ENCODE data around the gene PPWD1.
"Not testable (repeated sequence)": the region's sequence is repeated elsewhere in the genome, so short reads cannot be mapped to it uniquely, and the experiment has no call there.

Gene PPWD1

DNA sequence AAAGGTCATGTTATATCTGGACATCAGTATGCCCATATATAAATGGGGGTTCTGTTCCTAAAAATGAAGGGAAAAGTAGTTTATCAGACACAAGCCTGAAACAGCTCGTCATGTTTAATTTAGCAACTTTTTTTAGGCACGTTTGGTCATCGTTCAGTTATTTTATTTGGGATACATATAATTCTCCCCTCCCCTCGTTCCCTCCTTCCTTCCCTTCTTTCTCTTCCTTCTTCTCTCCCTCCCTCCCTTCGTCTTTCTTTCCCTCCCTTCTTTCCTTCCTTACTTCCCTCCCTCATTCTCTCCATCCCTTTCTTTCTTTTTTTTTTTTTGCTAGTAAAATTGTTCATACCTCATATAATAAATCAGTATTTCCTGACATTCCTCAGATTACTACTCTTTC is 3.4 kb downstream of the PPWD1 start:
- no peak for DNase-seq (ENCODE audit: low read depth in 1 of 2, low spot score in 1 of 2)
- in situ Hi-C loops (cut with HindIII; ENCODE audit: low pct_unique_long_range_greater_than_20kb, low sequenced_read_pairs), result no loop called here
- no peak for TF ChIP-seq JUND (IDR thresholded peaks at IDR 0.05; ENCODE audit: low read depth)

DNA sequence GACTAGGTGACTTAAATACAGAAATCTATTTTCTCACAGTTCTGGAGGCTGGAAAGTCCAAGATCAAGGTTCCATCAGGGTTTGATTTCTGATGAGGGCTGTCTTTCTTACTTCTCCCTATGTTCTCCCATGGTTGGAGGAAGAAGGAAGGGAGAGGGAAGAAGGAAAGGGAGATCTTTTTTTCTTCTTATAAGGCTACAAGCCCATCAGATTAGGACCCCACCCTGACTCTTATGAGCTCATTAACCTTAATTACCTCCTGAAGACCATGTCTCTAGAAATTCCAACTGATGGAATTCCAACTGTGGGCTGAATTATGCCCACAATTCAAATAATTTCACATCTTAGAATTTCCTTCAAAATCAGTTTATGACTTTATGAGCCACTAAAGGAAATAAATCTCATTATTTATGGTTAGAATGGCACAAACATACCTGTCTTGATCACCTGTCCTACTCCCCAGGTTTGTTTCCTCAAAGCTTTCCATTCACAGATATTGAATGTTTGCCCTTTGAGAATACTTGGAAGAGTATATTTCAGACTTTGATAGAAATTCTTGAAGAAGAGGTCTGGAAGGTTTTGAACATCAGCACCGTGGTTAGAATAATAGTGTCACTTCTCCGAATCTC is 7.6 kb downstream of the PPWD1 start:
- no peak for DNase-seq (ENCODE audit: low read depth in 1 of 2, low spot score in 1 of 2)
- no peak for TF ChIP-seq JUND (IDR thresholded peaks at IDR 0.05; ENCODE audit: low read depth)
- in situ Hi-C loops (cut with HindIII; ENCODE audit: low pct_unique_long_range_greater_than_20kb, low sequenced_read_pairs), result no loop called here

DNA sequence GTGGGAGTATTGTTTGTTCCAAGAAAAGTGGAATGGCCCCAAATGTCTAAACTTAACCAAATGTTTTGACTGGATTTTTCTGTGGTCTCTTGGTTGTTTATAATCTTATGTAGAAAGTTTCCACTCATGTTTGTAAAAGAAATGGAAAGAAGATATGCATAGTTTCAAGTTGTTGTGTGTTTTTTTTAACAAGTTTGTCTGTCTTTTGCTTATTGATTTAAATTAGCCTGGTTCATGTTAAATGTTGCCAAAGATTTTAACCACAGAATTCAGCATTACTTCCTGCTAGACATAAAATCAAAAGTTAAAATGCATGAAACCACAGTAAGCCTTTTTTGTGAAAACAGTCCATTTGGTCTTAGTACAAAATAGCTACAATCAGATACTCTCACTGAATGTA is 14.0 kb downstream of the PPWD1 start:
- in situ Hi-C loops (cut with HindIII; ENCODE audit: low pct_unique_long_range_greater_than_20kb, low sequenced_read_pairs), result no loop called here
- DNase-seq (ENCODE audit: low read depth in 1 of 2, low spot score in 1 of 2), result no peak
- no peak for TF ChIP-seq JUND (IDR thresholded peaks at IDR 0.05; ENCODE audit: low read depth)

DNA sequence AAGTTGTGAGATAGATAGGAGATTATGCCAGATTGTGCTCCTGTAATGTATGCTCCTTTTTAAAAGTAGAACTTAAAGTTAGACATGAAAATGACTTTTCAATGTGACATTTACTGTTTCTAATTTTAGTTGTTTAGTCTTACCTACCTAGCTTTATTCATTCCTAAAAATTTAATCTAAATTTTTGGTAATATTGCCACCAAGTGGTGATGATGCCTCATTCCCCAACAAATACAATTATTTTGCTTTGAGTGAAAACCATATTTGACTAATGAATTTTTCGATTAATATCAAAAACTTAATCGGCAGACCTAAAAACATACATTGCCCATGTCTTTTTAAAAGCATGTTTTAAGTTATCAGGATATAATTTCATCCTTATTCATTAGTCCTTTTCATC is 25.6 kb downstream of the PPWD1 start:
- no peak for TF ChIP-seq JUND (IDR thresholded peaks at IDR 0.05; ENCODE audit: low read depth)
- no peak for DNase-seq (ENCODE audit: low read depth in 1 of 2, low spot score in 1 of 2)
- in situ Hi-C loops (cut with HindIII; ENCODE audit: low pct_unique_long_range_greater_than_20kb, low sequenced_read_pairs), result no loop called here

DNA sequence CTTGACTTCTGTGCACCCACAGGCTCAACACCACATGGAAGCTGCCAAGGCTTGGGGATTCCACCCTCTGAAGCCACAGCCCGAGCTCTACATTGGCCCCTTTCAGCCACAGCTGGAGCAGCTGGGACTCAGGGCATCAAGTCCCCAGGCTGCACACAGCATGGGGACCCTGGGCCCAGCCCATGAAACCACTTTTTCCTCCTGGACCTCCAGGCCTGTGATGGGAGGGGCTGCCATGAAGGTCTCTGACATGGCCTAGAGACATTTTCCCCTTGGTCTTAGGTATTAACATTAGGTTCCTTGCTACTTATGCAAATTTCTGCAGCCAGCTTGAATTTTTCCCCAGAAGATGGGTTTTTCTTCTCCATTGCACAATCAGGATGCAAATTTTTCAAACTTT is 38.7 kb downstream of the PPWD1 start:
- in situ Hi-C loops (cut with HindIII; ENCODE audit: low pct_unique_long_range_greater_than_20kb, low sequenced_read_pairs); DNase-seq (ENCODE audit: low read depth in 1 of 2, low spot score in 1 of 2): not testable (repeated sequence)

DNA sequence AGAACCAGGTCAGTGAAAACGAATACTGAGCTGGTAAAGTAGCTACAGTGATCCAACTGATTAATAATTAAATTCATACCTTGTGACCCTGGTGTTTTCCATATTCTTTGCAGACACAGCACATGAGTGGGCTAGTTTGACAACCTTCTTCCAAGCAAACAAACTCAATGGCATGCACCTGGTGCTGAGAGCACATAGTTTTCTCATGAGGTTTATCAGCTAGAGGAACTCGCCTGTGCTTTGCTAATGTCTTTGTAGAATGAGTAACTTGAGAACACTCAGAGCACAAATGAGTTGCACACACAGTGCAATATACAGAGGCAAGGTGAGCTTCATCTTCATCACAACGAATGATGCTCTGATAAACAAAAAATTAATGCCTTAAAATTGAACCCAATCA is 48.4 kb downstream of the PPWD1 start:
- peak in 1 of 2 experiments; percentile 5 for DNase-seq (ENCODE audit: low read depth in 1 of 2, low spot score in 1 of 2)
- no peak for TF ChIP-seq JUND (IDR thresholded peaks at IDR 0.05; ENCODE audit: low read depth)
- in situ Hi-C loops (cut with HindIII; ENCODE audit: low pct_unique_long_range_greater_than_20kb, low sequenced_read_pairs), result no loop called here

DNA sequence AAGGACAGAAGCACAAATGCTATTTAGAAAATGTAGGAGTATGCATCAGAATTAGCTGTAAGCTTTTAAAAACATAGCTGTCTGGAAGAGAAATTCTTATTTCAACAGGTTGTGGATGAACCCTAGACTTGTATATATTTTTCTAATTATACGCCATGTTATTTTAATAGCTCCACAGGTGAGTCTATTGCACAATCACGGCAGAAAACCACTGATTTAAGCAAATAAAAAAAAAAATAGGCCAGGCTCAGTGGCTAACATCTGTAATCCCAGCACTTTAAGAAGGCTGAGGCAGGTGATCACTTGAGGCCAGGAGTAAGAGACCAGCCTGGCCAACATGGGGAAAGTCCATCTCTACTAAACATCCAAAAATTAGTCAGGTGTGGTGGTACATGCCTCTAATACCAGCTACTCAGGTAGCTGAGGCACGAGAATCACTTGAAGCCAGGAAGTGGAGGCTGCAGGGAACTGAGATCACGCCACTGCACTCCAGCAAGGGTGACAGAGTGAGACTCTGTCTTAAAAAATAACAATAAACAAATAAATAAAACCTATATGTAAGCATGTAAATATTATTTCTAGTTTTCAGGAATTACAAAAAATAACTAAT is 49.3 kb downstream of the PPWD1 start:
- DNase-seq (ENCODE audit: low read depth in 1 of 2, low spot score in 1 of 2), result no peak
- in situ Hi-C loops (cut with HindIII; ENCODE audit: low pct_unique_long_range_greater_than_20kb, low sequenced_read_pairs), result no loop called here
- TF ChIP-seq JUND (IDR thresholded peaks at IDR 0.05; ENCODE audit: low read depth), result no peak

DNA sequence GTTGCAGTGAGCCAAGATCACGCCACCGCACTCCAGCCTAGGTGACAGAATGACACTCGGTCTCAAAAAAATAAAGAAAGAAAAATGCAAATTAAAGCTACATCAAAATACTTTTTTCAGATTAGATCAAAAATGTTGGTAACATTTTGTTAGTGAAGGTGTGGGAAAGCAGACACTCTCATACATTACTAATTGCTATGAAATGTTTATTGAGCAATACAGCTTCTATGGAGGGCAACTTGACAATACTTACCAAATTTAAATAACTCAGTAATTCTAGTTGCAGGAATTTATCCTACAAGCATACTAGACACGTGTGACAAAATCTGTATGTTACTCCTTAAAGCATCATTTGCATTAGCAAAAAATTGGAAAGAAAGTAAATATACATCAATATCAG is 56.9 kb downstream of the PPWD1 start:
- no peak for DNase-seq (ENCODE audit: low read depth in 1 of 2, low spot score in 1 of 2)
- TF ChIP-seq JUND (IDR thresholded peaks at IDR 0.05; ENCODE audit: low read depth), result no peak
- in situ Hi-C loops (cut with HindIII; ENCODE audit: low pct_unique_long_range_greater_than_20kb, low sequenced_read_pairs), result no loop called here

DNA sequence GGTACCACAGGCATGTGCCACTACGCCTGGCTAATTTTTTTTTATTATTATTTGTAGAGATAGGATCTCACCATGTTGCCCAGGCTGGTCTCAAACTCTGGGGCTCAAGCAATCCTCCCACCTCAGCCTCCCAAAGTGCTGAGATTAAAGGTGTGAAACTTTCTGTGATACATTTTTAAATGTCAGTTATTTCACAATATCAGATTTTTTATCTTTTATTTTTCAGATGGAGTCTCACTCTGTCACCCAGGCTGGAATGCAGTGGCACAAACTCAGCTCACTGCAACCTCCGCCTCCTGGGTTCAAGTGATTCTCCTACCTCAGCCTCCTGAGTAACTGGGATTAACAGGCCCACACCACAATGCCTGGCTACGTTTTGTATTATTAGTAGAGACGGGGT is 58.9 kb downstream of the PPWD1 start:
- in situ Hi-C loops (cut with HindIII; ENCODE audit: low pct_unique_long_range_greater_than_20kb, low sequenced_read_pairs); DNase-seq (ENCODE audit: low read depth in 1 of 2, low spot score in 1 of 2): not testable (repeated sequence)

DNA sequence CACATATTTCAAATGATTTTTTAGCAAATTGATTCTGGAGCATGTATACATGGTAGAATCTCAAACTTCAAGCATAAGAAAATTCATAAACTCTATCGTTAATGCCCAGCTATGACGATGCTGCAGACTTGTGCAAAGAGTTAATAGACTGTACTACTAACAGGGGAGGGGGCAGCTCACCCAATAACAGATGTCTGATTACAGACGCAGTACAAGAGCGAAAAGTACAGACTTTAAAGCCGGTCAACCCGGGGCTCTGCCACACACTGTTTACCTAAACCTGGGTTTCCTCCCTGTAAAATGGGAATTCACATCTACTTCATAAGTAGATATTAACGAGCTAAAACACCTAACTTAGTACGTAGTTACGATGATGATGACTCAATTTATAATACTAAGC is 60.4 kb downstream of the PPWD1 start:
- TF ChIP-seq JUND (IDR thresholded peaks at IDR 0.05; ENCODE audit: low read depth), result no peak
- peak in 1 of 2 experiments; percentile 0 for DNase-seq (ENCODE audit: low read depth in 1 of 2, low spot score in 1 of 2)
- in situ Hi-C loops (cut with HindIII; ENCODE audit: low pct_unique_long_range_greater_than_20kb, low sequenced_read_pairs), result no loop called here

DNA sequence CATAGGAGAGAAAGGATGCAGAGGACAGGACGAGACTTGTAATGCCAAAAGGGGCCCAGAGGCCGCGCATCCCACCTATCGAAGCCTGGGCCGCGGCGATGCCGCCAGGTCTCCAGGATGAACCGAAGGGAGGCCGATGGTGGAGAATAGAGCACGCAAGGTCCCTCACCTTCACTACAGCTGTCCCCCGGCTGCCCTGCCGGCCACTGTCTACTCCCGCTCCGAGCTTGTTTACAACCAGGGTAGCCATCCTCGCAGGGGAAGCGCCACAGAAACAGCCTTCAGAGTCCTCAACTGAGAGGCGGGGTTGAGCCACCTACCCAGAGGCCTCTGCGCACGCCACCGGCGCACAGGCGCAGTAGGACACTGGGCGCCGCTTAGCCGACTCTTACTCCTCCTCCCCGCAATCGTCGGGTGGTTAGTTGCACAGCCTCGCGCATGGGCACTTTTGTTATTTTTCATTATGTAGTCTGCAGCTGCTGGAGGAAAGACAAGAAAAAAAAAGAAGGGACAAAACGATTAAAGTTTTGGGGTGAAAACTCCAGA is 61.0 kb downstream of the PPWD1 start, which contains the start of gene TRIM23:
TSS of gene TRIM23 (minus strand) at position 309 of the 546 bp plus-strand sequence. CDS start at position 250, 59 bp downstream.
- in situ Hi-C loops (cut with HindIII; ENCODE audit: low pct_unique_long_range_greater_than_20kb, low sequenced_read_pairs), result no loop called here
- peak; percentile 56 to 93 for DNase-seq (ENCODE audit: low read depth in 1 of 2, low spot score in 1 of 2)
- no peak for TF ChIP-seq JUND (IDR thresholded peaks at IDR 0.05; ENCODE audit: low read depth)

DNA sequence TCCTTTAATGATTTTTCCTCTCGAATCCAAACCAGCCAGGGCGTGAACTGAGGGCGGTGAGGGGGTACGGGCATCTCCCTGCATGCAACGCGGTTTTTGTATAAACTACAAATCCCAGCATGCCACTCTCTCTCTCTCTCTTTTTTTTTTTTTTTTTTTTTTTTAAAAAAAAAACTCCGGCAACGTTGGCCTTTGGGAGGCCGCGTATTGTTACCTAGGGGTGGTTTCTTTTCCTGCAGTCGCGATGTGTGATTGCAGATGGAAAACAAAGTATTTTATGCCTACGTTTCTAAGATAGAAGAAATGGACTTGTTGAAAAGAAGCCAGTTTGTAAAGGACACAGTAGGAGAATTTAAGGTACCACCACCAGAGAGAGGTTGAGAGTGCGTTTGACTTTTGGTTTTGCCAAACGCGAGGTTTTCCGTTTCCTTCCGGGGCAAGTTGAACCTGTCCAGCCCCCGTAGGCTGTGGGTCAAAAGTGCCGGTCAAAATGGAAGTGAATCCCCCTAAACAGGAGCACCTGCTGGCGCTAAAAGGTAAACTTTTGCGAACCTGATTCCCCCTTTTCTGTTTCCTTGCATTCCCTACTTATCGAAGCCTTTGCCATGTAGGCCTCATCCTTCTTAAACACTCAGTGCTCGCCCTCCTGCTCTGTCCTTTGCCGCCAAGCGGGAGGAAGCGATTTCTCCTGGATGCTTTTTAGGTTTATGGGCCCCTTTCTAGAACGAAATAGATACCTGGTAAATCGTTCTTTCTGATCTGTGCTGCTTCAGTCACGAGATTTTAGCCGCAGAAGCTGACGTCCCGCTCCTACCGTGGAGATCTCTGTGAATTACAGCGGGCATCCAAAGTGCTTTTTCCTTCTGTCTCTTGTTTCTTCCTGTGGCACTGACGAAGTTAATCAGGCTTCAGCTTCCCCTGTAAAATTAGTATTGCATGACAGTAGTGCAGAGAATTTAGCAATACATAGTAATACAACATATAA is 61.8 kb downstream of the PPWD1 start, which contains the start of the genes SHLD3 and TRAPPC13:
TSS of gene SHLD3 (plus strand) at position 457 of the 985 bp plus-strand sequence. CDS start 4,561 bp downstream, outside the sequence.
TSS of gene TRAPPC13 (plus strand) at position 457 of the 985 bp plus-strand sequence. CDS start at position 491, 34 bp downstream.
- in situ Hi-C loops (cut with HindIII; ENCODE audit: low pct_unique_long_range_greater_than_20kb, low sequenced_read_pairs), result no loop called here
- no peak for TF ChIP-seq JUND (IDR thresholded peaks at IDR 0.05; ENCODE audit: low read depth)
- DNase-seq (ENCODE audit: low read depth in 1 of 2, low spot score in 1 of 2), result peak; percentile 5 to 88

All from T47D (cell line).